Measurements from ENCODE around the gene TJP3.

Gene TJP3

GRCh38 chr19:3785938-3786824 lies 78.0 kb downstream of the TJP3 start, which contains the start of gene MATK:
Gene MATK, minus strand, starts transcription at chr19:3786381. Its CDS starts 1,246 bp downstream, at chr19:3785135.
- peak; percentile 13 to 28 for DNase-seq

DNA sequence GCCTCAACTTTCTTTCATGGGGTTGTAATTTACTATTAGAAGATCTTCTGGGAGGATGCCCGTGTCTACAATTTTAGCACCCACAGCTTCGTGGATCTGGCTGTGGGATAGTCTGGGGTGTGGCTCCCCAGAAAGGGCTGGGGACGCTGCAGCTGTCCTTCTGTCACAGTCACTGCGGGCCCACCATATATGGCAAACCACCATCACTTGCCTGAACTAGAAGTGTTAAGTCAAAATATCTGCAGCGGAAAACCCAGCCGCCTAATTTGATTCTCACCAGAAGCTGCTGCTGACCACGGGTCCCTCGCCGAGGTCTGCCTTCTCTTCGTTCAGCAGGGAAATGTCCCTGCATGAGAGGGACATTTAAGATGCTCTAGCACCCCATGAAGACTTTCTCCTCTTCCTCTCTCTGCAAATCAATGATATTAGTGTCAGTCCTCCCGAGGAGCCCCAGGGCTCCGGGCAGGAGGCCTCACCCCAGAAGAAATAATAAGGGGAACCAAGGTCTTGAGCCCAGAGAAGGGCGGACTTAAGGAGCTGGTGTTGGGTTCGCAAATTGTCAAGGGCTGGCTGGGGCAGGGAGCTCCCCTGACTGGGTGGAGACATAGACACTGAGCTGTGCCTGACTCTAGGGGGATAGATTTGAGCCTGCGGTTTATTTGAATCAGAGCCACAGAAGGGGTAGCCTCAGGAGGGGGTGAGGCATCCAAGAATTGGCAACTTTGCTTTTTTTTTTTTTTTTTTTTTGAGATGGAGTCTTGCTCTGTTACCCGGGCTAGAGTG lies 81.0 kb downstream of the TJP3 start:
- peak; percentile 53 to 57 for DNase-seq

DNA sequence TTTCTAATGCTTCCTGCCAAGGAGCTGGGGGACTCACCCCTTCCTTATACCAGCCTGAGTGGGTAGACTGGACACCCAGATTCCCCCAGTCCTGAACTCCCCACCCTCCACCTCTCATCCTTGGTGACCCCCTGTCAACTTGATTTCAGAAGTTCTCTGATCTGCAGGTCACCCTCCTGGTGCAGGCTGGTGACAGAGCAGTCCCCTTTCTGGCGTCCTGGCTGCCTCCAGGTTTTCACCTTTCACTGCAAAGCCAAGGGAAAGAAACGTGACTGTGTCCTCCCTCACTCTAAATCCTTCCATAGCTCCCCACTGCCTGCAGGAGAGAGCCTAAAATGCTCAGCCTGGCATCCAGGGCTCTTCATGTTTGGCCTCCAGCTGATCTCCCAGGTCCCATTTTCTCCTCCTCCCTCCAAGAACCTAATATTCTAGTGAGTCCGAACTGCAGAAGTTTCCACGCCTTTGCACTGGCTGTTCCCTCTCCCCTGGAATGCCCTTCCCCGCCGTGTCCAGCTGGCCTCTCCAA lies 82.1 kb downstream of the TJP3 start:
- DNase-seq = no peak

- DNase-seq = no peak
These were observed 82.8 kb downstream of the TJP3 start for GRCh38 chr19:3790941-3791340.

DNA sequence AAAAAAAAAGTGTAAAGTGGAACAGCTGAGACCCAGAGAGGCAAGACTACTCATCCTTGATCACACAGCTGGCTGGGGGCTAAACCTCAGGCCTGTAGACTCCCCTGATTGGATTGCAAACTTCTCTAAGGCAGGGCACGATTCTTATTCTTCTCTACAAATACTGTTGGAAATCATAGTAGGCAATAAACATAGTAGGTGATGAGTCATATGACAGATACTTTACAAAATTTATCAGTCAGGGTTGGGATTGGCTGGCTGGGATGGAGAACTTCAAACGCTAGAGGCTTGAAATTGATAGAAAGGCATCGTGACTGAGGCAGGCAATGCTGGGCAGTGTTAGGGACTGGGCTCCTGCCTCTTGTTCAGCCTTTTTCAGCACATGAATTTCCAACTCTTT lies 83.9 kb downstream of the TJP3 start:
- DNase-seq = no peak

DNA sequence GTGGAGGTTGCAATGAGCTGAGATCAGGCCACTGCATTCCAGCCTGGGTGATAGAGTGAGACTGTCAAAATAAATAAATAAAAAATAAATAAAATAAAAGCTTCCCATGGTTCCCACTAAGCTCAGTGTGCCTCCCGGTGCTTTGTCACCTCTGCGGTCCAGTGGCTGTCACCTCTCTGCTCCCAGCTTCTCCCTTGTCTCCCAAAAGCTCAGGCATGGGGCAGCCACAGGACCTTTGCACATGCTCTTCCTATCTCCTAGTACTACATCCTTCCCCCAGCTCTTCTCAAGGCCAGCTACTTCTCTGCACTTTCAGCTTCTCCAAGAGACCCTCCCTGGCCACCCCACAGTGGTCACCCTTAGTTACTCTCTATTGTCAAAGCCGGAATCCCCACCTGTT lies 85.6 kb downstream of the TJP3 start:
- DNase-seq = no peak

DNA sequence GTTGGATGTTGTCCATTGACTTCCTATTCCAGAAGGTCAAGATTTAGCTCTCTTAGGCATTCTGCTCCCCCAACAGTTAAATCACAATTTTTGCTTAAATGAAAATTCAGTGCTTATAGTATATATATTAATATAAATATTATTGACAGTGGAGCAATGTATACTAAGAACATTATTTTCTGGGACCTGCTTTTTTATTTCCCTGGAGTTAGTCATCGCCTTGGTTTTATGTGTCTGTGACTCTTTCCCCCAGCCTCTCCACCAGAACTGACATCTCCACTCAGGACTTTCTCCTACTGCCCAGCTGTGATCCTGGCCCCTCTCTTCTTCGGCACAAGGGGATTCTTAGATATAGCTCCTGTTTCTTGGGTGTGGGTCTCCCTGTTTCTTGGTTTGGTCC lies 88.2 kb downstream of the TJP3 start:
- no peak for DNase-seq

DNA sequence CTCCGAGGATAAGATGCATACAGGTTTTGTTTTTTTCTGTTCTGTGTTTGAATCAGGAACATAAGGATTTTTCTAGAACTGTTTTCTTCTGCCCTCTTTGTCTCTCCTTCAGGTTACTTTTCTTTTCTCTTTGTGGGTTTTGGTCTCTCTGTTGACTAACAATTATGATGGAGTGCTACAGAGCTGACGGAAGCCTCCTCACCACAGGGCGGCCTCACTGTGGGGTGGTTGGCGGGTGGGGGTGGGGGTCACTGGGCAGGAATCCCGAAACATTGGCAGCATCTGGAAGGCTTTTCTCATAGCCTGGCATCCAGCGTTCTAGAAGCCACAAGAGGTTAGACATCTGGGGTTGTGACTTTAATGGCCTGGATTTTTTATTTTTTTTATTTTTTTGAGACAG lies 90.0 kb downstream of the TJP3 start:
- DNase-seq = peak; percentile 29 to 51

Data from CD4-positive, alpha-beta T cell treated with Interleukin-1 beta for 1 hour (primary cell).